ENCODE measurements around the gene SEL1L.

- TF ChIP-seq, protein P1, sequence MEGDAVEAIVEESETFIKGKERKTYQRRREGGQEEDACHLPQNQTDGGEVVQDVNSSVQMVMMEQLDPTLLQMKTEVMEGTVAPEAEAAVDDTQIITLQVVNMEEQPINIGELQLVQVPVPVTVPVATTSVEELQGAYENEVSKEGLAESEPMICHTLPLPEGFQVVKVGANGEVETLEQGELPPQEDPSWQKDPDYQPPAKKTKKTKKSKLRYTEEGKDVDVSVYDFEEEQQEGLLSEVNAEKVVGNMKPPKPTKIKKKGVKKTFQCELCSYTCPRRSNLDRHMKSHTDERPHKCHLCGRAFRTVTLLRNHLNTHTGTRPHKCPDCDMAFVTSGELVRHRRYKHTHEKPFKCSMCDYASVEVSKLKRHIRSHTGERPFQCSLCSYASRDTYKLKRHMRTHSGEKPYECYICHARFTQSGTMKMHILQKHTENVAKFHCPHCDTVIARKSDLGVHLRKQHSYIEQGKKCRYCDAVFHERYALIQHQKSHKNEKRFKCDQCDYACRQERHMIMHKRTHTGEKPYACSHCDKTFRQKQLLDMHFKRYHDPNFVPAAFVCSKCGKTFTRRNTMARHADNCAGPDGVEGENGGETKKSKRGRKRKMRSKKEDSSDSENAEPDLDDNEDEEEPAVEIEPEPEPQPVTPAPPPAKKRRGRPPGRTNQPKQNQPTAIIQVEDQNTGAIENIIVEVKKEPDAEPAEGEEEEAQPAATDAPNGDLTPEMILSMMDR (IDR thresholded peaks at IDR 0.05; ENCODE audit: low read length), result no peak
- no peak for TF ChIP-seq EZH2 (IDR thresholded peaks at IDR 0.05; ENCODE audit: borderline replicate concordance, low read length)
Observed at GRCh38 chr14:81437244-81437643, 96.4 kb downstream of the SEL1L start.

All from OCI-LY1 (cell line).